IMR-90 (cell line): ENCODE measurements around the gene TMEM50B. TPM values are rescaled to one million over a fixed set of nuclear protein-coding genes. Genes with fewer than 3 reads are reported as not detected.

Experiments
- ATAC-seq: fragments of 200-7000 bp; cut with Tn5 transposase; 2 replicates; pipeline ENCODE4 v1.9.1; 2020; ENCODE audit warnings: low read depth, mild to moderate bottlenecking, moderate library complexity
- BruUV-seq: library from RNA; stranded (reverse); fragments of 400-500 nt; replicated peaks from 2 replicates; lab custom pipeline; 2021; lab: Mats Ljungman, UMichigan
- CTCF ChIA-PET: fragments of 300-600 bp; formaldehyde crosslinking; extraction: SDS; loops from one replicate; lab custom pipeline; 2021; ENCODE audit warnings: antibody characterized with exemption; lab: Yijun Ruan, JAX
- POLR2A ChIA-PET: fragments of 300-600 bp; sonication (Branson Sonifier 250); formaldehyde crosslinking; loops from one replicate; lab custom pipeline; 2022; ENCODE audit warnings: antibody characterized with exemption; ENCODE audit not compliant: unreplicated experiment; lab: Charles Lee
- DNase-seq: peaks from one replicate; pipeline ENCODE4 v3.0.0; 2013
- H2AFZ ChIP-seq: replicated peaks from 2 replicates; pipeline ENCODE3; 2013; ENCODE audit warnings: low read length, mild to moderate bottlenecking; ENCODE audit not compliant: poor library complexity
- H2AK5ac ChIP-seq: 2 replicates; pipeline ENCODE4 v1.6.1; 2013; ENCODE audit warnings: low read depth, low read length, inconsistent platforms
- H2AK9ac ChIP-seq: replicated peaks from 2 replicates; pipeline ENCODE3; 2013; ENCODE audit warnings: mild to moderate bottlenecking, low read depth, low read length, moderate library complexity; ENCODE audit not compliant: poor library complexity
- H2BK120ac ChIP-seq: 2 replicates; pipeline ENCODE4 v1.6.1; 2013; ENCODE audit warnings: low read depth, low read length, inconsistent platforms
- H2BK15ac ChIP-seq: 3 replicates; pipeline ENCODE4 v1.6.1; 2013; ENCODE audit warnings: low read depth, low read length, inconsistent platforms
- H2BK20ac ChIP-seq: 2 replicates; pipeline ENCODE4 v1.6.1; 2013; ENCODE audit warnings: low read depth, mild to moderate bottlenecking, inconsistent platforms, low read length, moderate library complexity
- H2BK5ac ChIP-seq: 2 replicates; pipeline ENCODE4 v1.6.1; 2013; ENCODE audit warnings: mild to moderate bottlenecking, low read depth, low read length, inconsistent platforms; ENCODE audit not compliant: poor library complexity, severe bottlenecking
- H3K14ac ChIP-seq: replicated peaks from 2 replicates; pipeline ENCODE4 v1.6.1; 2013; ENCODE audit warnings: low read depth, low read length, inconsistent platforms
- H3K18ac ChIP-seq: 2 replicates; pipeline ENCODE4 v1.6.1; 2013; ENCODE audit warnings: low read depth, low read length, control low read depth
- H3K23ac ChIP-seq: 2 replicates; pipeline ENCODE4 v1.6.1; 2013; ENCODE audit warnings: low read depth, low read length, inconsistent platforms
- H3K27ac ChIP-seq: 2 replicates; pipeline ENCODE4 v1.5.1; 2013; ENCODE audit warnings: mild to moderate bottlenecking, control low read depth, low read length; ENCODE audit not compliant: insufficient read depth
- H3K27me3 ChIP-seq: 2 replicates; pipeline ENCODE4 v1.6.1; 2013; ENCODE audit warnings: low read length; ENCODE audit not compliant: control insufficient read depth, insufficient read depth
- H3K36me3 ChIP-seq: 2 replicates; pipeline ENCODE4 v1.6.1; 2013; ENCODE audit warnings: low read length, mixed read lengths; ENCODE audit not compliant: control insufficient read depth, insufficient read depth
- H3K4ac ChIP-seq: 2 replicates; pipeline ENCODE4 v1.6.1; 2013; ENCODE audit warnings: low read depth, low read length, inconsistent platforms
- H3K4me1 ChIP-seq: 2 replicates; pipeline ENCODE4 v1.6.1; 2013; ENCODE audit warnings: low read length, mixed read lengths; ENCODE audit not compliant: control insufficient read depth, insufficient read depth
- H3K4me2 ChIP-seq: 2 replicates; pipeline ENCODE4 v1.6.1; 2013; ENCODE audit warnings: low read depth, mild to moderate bottlenecking, control low read depth, low read length, moderate library complexity
- H3K4me3 ChIP-seq: 2 replicates; pipeline ENCODE4 v1.5.1; 2013; ENCODE audit warnings: low read depth, mild to moderate bottlenecking, control low read depth, low read length, moderate library complexity; ENCODE audit not compliant: insufficient read depth
- H3K56ac ChIP-seq: 2 replicates; pipeline ENCODE4 v1.6.1; 2013; ENCODE audit warnings: low read length, inconsistent platforms; ENCODE audit not compliant: insufficient read depth; ENCODE audit errors: extremely low read depth
- H3K79me1 ChIP-seq, 2 experiments: 2 replicates each; pipeline ENCODE4 v1.6.1; 2013; ENCODE audit warnings: low read length in 2 of 2, inconsistent platforms in 1 of 2, low read depth in 1 of 2
- H3K9ac ChIP-seq: 2 replicates; pipeline ENCODE4 v1.6.1; 2013; ENCODE audit warnings: low read depth, low read length, control low read depth
- H3K9me1 ChIP-seq: 2 replicates; pipeline ENCODE4 v1.6.1; 2013; ENCODE audit warnings: low read length, inconsistent platforms; ENCODE audit not compliant: insufficient read depth
- H3K9me3 ChIP-seq: 2 replicates; pipeline ENCODE4 v1.6.1; 2013; ENCODE audit warnings: low read length; ENCODE audit not compliant: control insufficient read depth, insufficient read depth
- H4K20me1 ChIP-seq: 2 replicates; pipeline ENCODE4 v1.6.1; 2013; ENCODE audit warnings: low read length, inconsistent platforms; ENCODE audit not compliant: insufficient read depth
- H4K5ac ChIP-seq: 2 replicates; pipeline ENCODE4 v1.6.1; 2013; ENCODE audit warnings: mild to moderate bottlenecking, low read depth, low read length, control low read depth
- H4K8ac ChIP-seq, 2 experiments: 2 replicates each; pipeline ENCODE4 v1.6.1; 2013; ENCODE audit warnings: low read depth in 2 of 2, low read length in 2 of 2, control low read depth in 1 of 2, inconsistent platforms in 1 of 2
- H4K91ac ChIP-seq: 2 replicates; pipeline ENCODE4 v1.6.1; 2013; ENCODE audit warnings: low read depth, low read length, inconsistent platforms; ENCODE audit not compliant: insufficient read depth
- BHLHE40 ChIP-seq: fragments of 150-350 bp; IDR thresholded peaks from 2 replicates; pipeline ENCODE4 v1.6.1; 2016; ENCODE audit warnings: mild to moderate bottlenecking, low read depth, low read length
- CEBPB ChIP-seq: IDR thresholded peaks from 2 replicates; pipeline ENCODE4 v1.6.1; 2012; ENCODE audit warnings: low read depth, low read length, improper control_type of control experiment
- CHD1 ChIP-seq: IDR thresholded peaks from 2 replicates; pipeline ENCODE4 v1.6.1; 2012; ENCODE audit warnings: low read depth, low read length, improper control_type of control experiment
- FOS ChIP-seq: fragments of 150-350 bp; IDR thresholded peaks from 2 replicates; pipeline ENCODE4 v1.6.1; 2016; ENCODE audit warnings: low read depth, low read length
- MAFK ChIP-seq: IDR thresholded peaks from 2 replicates; pipeline ENCODE4 v1.6.1; 2012; ENCODE audit warnings: low read depth, low read length, improper control_type of control experiment
- MAZ ChIP-seq: IDR thresholded peaks from 2 replicates; pipeline ENCODE4 v1.6.1; 2012; ENCODE audit warnings: low read depth, mild to moderate bottlenecking, low read length, improper control_type of control experiment, moderate library complexity, borderline replicate concordance
- NFE2L2 ChIP-seq: fragments of 150-350 bp; IDR thresholded peaks from 2 replicates; pipeline ENCODE4 v1.6.1; 2016; ENCODE audit warnings: low read depth, mild to moderate bottlenecking, low read length
- POLR2A ChIP-seq: IDR thresholded peaks from 2 replicates; pipeline ENCODE4 v1.6.1; 2012; ENCODE audit warnings: mild to moderate bottlenecking, low read depth, low read length
- SMC3 ChIP-seq: fragments of 150-350 bp; IDR thresholded peaks from 2 replicates; pipeline ENCODE4 v1.6.1; 2016; ENCODE audit warnings: low read depth, mild to moderate bottlenecking, antibody characterized with exemption, low read length, moderate library complexity
- WGBS, 2 experiments: methylation state at CpG; one replicate each; pipeline versions ENCODE4 v1.1.5 to v1.1.7; 2013; ENCODE audit warnings: missing lambda C conversion rate in 2 of 2; ENCODE audit not compliant: insufficient read length in 1 of 2; ENCODE audit errors: extremely low coverage in 2 of 2; 5-methylcytosine and 5-hydroxymethylcytosine counted together
- dilution Hi-C: fragments of 300-500 bp; cut with HindIII; formaldehyde crosslinking; loops from one replicate; pipeline ENCODE4 v1.14.3; 2018; ENCODE audit warnings: low sequenced_read_pairs; ENCODE audit not compliant: unreplicated experiment
- in situ Hi-C: fragments of 300-500 bp; cut with MboI; formaldehyde crosslinking; loops from 3 replicates; pipeline ENCODE4 v1.14.3; 2019; ENCODE audit warnings: low sequenced_read_pairs, inconsistent platforms, mixed read lengths
- intact Hi-C: fragments of 100-400 bp; cut with micrococcal nuclease; formaldehyde crosslinking; loops from 2 replicates; pipeline ENCODE4 v1.10.0; 2022
- polyA plus RNA-seq, 3 experiments: library from polyadenylated mRNA; depleted of rRNA; stranded (reverse); fragments of >200 nt; gene quantifications; 2 replicates each; pipeline ENCODE4 v1.2.3, GENCODE V29; 2012; ENCODE audit warnings: low replicate concordance in 1 of 3
- total RNA-seq: library from RNA; depleted of rRNA; stranded (reverse); fragments of >200 nt; gene quantifications from 2 replicates; pipeline ENCODE4 v1.2.3, GENCODE V29; 2012
- TF ChIP-seq, protein P1 (sequence below): fragments of 150-350 bp; IDR thresholded peaks from 2 replicates; pipeline ENCODE4 v1.6.1; 2016; ENCODE audit warnings: low read depth, mild to moderate bottlenecking, low read length, moderate library complexity, borderline replicate concordance
- TF ChIP-seq, protein P2 (sequence below): fragments of 150-350 bp; IDR thresholded peaks from 2 replicates; pipeline ENCODE4 v1.6.1; 2017; ENCODE audit warnings: mild to moderate bottlenecking, antibody characterized with exemption, low read length, low read depth

The TMEM50B gene
- total and polyA plus RNA-seq, 2 of the 4 experiments (the other 2 are of a cell fraction) = 10.9 to 25.9 TPM

GRCh38 chr21:33449616-33450015 is 30.2 kb downstream of the TMEM50B start:
- Histone ChIP-seq H4K91ac (no peak overlapping the region), H3K18ac (no peak overlapping the region), H2BK15ac (no peak overlapping the region), H3K14ac (no peak overlapping the region), H2BK120ac (no peak overlapping the region), H2BK20ac (no peak overlapping the region), H3K79me1 (no peaks in the 10 kb centered on the region; a peak in 1 of 4 replicates), H2AK9ac (no peak overlapping the region), H3K56ac (no peak overlapping the region), H2BK5ac (no peak overlapping the region), H3K4me1 (peaks cover 3% of the 10 kb centered on the region), H3K36me3 (peaks cover 1% of the 10 kb centered on the region; the same call in 1 of the 2 replicates), H3K4me3 (no peak overlapping the region), H3K23ac (no peak overlapping the region), H3K4me2 (no peak overlapping the region), H3K27ac (no peak overlapping the region), H4K5ac (no peak overlapping the region), H4K8ac (no peak overlapping the region), H3K9me1 (peaks cover 6% of the 10 kb centered on the region; the same call in 1 of the 2 replicates), H3K27me3 (no peaks in the 10 kb centered on the region), H3K4ac (no peak overlapping the region), H2AFZ (no peak overlapping the region), H2AK5ac (no peak overlapping the region), H3K9me3 (no peaks in the 10 kb centered on the region), H4K20me1 (no peaks in the 10 kb centered on the region), H3K9ac (no peak overlapping the region)
- in situ Hi-C loops (loop anchor here (25.0 kb wide), 2 partner anchors 462 to 612 kb away; no protein-coding TSS in a partner anchor), intact Hi-C loops (loop anchor here (5.0 kb wide), 1 partner anchor 617 kb away; no protein-coding TSS in a partner anchor), dilution Hi-C loops (no loop called here)
- WGBS, 2 experiments = no CpG with 5 or more reads among the region's 4 CpGs
- DNase-seq = no peak
- POLR2A ChIA-PET = no interaction called here
- ATAC-seq = no peak
- TF ChIP-seq CEBPB (no peak), MAFK (no peak), SMC3 (no peak), POLR2A (no peak), BHLHE40 (no peak), MAZ (no peak), FOS (no peak), CHD1 (no peak), NFE2L2 (no peak)
- TF ChIP-seq, protein P1, sequence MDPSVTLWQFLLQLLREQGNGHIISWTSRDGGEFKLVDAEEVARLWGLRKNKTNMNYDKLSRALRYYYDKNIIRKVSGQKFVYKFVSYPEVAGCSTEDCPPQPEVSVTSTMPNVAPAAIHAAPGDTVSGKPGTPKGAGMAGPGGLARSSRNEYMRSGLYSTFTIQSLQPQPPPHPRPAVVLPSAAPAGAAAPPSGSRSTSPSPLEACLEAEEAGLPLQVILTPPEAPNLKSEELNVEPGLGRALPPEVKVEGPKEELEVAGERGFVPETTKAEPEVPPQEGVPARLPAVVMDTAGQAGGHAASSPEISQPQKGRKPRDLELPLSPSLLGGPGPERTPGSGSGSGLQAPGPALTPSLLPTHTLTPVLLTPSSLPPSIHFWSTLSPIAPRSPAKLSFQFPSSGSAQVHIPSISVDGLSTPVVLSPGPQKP = no peak
- TF ChIP-seq, protein P2, sequence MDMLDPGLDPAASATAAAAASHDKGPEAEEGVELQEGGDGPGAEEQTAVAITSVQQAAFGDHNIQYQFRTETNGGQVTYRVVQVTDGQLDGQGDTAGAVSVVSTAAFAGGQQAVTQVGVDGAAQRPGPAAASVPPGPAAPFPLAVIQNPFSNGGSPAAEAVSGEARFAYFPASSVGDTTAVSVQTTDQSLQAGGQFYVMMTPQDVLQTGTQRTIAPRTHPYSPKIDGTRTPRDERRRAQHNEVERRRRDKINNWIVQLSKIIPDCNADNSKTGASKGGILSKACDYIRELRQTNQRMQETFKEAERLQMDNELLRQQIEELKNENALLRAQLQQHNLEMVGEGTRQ = no peak
- BruUV-seq = TSS peak; percentile 79
- CTCF ChIA-PET = no interaction called here
